Stimulated activated CD4-positive, alpha-beta T cell treated with anti-CD3 and anti-CD28 coated beads, Interleukin-1b, Interleukin-23, amount 100 ng/mL, for 1 hour (primary cell): ENCODE data around the gene PSRC1.

Source experiments
- DNase-seq, 2 donors: peaks; one replicate each; pipeline ENCODE4 v3.0.0-alpha.2; 2020; ENCODE audit warnings: low read depth in 2 of 2

The PSRC1 gene

GRCh38 chr1:109258481-109259466 is 24.2 kb downstream of the PSRC1 start:
- no peak for DNase-seq

DNA sequence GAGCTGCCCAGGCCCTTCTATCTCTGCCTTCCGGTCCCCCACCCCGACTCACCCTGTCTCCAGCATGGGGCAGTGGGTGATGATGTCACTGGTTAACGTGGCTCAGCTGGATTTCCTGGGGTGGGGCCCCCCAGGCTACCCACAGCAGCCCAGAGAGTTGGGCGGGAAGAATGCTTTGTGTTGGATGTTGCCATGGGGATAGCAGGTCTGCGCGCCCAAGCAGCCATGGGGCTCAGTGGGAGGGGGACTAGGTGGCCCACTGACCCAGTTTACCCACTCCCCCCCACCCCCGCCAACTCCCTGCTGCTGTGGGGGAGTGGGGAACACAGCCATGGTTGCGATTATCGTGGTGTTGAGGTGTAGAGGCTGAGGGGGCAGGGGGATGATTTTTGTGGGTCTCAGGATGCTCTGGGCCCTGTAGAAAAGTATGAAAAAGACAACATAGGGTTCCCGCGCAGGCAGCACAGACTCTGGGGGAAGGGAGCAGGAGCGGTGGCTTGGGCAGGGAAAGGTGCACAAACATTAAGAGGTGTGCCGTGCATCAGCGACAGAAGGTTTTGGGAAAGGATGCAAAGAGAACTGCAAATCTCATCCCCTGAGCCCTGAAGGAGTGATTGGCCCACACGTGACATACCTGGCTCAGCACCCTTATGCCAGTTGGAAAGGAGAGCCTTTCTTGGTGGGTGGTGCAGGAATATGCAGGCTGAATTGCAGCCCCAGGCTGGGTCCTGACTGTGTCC is 25.1 kb downstream of the PSRC1 start:
- DNase-seq: no peak

- no peak for DNase-seq
Observed at GRCh38 chr1:109256971-109257681, 25.8 kb downstream of the PSRC1 start.

DNA sequence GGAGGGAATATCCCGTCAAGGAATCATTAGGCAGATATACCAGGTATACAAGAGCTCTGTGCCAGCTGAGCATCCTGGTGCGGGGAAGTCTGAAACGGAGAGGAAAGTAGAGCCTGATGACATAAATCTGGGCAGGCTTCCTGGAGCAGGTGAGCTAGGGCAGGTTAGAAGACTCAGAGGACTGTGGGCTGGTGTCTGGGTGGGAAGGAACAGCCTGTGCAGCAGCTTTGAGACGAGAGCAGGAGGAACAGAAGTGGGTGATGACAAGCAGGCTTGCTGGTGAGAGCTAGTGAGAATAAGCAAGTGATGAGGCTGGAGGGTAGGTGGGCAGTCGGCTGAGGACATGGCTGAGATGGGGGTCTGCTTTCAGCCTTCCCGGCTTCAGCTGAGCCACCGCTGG is 26.9 kb downstream of the PSRC1 start:
- DNase-seq: no peak

DNA sequence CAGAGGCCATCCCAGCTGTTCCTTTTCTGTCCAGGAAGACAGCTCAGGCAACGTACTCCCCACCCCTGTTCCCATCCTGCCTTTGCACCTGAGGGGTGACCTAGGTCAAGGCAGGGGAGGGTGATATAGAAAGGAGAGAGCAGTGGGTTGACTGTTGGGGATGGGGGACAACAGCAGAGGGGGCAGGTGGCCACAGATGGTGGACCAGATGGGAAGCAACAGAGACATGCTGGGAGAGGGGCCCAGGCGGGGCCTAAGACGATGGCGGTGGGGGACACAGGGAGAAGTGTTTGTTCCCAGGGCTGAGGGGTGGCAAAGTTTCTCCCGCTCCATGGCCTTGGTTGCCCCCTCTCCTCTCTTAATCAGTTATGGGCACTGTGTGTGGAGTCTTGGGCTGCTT is 27.3 kb downstream of the PSRC1 start:
- no peak for DNase-seq

- DNase-seq: no peak
Observed at GRCh38 chr1:109255097-109255651, 27.8 kb downstream of the PSRC1 start.

DNA sequence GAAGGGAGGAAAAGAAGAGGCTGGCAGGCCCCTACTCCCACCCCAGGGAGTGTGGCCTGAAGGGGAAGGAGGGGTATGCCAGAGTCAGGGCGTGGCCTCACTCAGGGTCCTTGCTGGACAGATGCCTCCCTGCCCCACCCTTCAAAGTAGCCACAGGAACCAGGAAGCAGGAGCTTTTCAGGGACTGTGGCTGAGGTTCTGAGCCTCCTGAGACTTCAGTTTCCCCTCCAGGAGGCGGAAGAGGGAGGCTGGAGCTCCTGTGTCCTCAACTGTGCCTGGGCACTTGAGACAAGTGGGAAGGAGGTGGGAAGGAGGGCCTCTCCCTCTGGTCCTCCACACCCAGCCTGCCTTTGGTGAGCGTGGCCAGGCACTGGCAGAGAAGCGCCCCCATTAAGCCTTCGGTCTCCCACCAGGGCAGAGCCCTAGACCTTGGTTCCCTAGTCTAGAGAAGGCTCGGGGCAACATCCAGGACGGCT is 28.3 kb downstream of the PSRC1 start:
- no peak for DNase-seq

- DNase-seq: no peak
Observed at GRCh38 chr1:109253803-109254620, 28.9 kb downstream of the PSRC1 start.

DNA sequence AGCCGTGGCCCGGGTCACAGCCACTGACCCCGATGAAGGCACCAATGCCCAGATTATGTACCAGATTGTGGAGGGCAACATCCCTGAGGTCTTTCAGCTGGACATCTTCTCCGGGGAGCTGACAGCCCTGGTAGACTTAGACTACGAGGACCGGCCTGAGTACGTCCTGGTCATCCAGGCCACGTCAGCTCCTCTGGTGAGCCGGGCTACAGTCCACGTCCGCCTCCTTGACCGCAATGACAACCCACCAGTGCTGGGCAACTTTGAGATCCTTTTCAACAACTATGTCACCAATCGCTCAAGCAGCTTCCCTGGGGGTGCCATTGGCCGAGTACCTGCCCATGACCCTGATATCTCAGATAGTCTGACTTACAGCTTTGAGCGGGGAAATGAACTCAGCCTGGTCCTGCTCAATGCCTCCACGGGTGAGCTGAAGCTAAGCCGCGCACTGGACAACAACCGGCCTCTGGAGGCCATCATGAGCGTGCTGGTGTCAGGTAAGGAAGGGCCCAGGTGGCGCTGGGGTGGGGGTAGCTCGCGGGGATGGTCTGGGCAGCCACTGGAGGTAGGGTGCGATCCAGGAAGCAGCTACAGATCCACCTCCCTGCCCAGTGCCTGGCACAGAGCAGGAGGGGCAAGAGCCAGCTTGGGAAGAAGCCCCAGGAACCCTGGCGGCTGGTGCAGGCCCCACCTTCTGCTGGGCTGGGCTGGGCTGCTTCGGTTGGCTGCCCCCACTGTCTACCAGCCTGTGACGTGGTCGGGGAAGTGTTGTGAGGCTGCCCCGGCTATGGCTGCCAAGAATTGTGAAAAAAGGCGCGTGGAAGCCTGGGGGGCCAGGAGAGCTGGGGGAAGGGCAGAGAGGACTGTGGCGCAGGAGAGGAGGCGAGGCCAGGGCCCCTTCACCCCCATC is 29.8 kb downstream of the PSRC1 start:
- no peak for DNase-seq

DNA sequence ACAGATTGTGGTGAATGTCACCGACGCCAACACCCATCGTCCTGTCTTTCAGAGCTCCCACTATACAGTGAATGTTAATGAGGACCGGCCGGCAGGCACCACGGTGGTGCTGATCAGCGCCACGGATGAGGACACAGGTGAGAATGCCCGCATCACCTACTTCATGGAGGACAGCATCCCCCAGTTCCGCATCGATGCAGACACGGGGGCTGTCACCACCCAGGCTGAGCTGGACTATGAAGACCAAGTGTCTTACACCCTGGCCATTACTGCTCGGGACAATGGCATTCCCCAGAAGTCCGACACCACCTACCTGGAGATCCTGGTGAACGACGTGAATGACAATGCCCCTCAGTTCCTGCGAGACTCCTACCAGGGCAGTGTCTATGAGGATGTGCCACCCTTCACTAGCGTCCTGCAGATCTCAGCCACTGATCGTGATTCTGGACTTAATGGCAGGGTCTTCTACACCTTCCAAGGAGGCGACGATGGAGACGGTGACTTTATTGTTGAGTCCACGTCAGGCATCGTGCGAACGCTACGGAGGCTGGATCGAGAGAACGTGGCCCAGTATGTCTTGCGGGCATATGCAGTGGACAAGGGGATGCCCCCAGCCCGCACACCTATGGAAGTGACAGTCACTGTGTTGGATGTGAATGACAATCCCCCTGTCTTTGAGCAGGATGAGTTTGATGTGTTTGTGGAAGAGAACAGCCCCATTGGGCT is 30.6 kb downstream of the PSRC1 start:
- no peak for DNase-seq

GRCh38 chr1:109251277-109252166 is 31.4 kb downstream of the PSRC1 start:
- DNase-seq: no peak

DNA sequence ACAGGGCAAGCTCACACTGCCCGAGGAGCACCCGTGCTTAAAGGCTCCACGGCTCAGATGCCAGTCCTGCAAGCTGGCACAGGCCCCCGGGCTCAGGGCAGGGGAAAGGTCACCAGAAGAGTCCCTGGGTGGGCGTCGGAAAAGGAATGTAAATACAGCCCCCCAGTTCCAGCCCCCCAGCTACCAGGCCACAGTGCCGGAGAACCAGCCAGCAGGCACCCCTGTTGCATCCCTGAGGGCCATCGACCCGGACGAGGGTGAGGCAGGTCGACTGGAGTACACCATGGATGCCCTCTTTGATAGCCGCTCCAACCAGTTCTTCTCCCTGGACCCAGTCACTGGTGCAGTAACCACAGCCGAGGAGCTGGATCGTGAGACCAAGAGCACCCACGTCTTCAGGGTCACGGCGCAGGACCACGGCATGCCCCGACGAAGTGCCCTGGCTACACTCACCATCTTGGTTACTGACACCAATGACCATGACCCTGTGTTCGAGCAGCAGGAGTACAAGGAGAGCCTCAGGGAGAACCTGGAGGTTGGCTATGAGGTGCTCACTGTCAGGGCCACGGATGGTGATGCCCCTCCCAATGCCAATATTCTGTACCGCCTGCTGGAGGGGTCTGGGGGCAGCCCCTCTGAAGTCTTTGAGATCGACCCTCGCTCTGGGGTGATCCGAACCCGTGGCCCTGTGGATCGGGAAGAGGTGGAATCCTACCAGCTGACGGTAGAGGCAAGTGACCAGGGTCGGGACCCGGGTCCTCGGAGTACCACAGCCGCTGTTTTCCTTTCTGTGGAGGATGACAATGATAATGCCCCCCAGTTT is 32.3 kb downstream of the PSRC1 start:
- DNase-seq: no peak

GRCh38 chr1:109249654-109250401 is 33.1 kb downstream of the PSRC1 start:
- DNase-seq: no peak

GRCh38 chr1:109248797-109249629 is 33.9 kb downstream of the PSRC1 start, which contains the start of gene CELSR2:
Gene CELSR2 (plus strand): TSS chr1:109249539. CDS start chr1:109250080, 541 bp downstream.
- peak in 1 of 2 donors; percentile 12 for DNase-seq

DNA sequence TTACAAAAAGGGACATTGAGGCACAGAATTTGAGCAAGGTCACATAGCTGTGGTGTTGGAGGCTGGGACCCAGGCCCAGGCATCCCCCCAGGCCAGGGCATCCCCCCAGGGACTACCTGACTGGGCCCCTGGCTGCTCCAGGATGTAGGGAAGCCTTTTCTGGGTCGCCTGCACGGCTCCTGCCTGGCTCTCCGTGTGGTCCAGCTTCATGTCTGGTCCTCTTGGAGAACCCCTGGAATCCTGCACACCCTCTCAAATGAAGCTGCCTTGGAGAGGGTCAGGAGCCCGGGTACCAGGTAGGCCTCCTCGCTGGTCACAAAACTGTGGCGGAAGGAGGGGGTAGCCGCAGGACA is 34.5 kb downstream of the PSRC1 start:
- DNase-seq: no peak
